HEK293 (cell line): ENCODE measurements around the gene UAP1.

Source experiments
- CTCF ChIA-PET: fragments of 350-600 bp; formaldehyde crosslinking; extraction: SDS; loops from one replicate; lab custom pipeline; 2021; ENCODE audit warnings: antibody characterized with exemption; lab: Yijun Ruan, JAX
- POLR2A ChIA-PET: fragments of 300-600 bp; formaldehyde crosslinking; extraction: SDS; loops from one replicate; lab custom pipeline; 2020; ENCODE audit warnings: antibody characterized with exemption, inconsistent platforms; lab: Yijun Ruan, JAX
- H3K27ac ChIP-seq: fragments of 200-500 bp; sonication (Bioruptor generic); 2 replicates; pipeline ENCODE4 v1.5.1; 2014; ENCODE audit warnings: low read depth, low read length, control low read depth, inconsistent platforms; ENCODE audit errors: extremely low read depth
- H3K36me3 ChIP-seq, 2 experiments: fragments of 200-500 bp in 1 of 2; sonication (Bioruptor generic) in 1 of 2; 1 replicate in 1 of 2; 2 replicates in 1 of 2; pipeline ENCODE4 v1.5.1; 2014 to 2017; ENCODE audit warnings: inconsistent platforms in 2 of 2, low read length in 2 of 2; ENCODE audit not compliant: control insufficient read depth in 2 of 2, insufficient read depth in 1 of 2
- H3K4me1 ChIP-seq: fragments of 200-500 bp; sonication (Bioruptor generic); 2 replicates; pipeline ENCODE4 v1.5.1; 2014; ENCODE audit warnings: mild to moderate bottlenecking, low read length, inconsistent platforms; ENCODE audit not compliant: control insufficient read depth, insufficient read depth
- H3K4me3 ChIP-seq: 2 replicates; pipeline ENCODE4 v1.5.1; 2011; ENCODE audit warnings: low read depth, mild to moderate bottlenecking, control low read depth, low read length, moderate library complexity
- H3K9me3 ChIP-seq: fragments of 200-500 bp; sonication (Bioruptor generic); 2 replicates; pipeline ENCODE4 v1.5.1; 2014; ENCODE audit warnings: low read depth, low read length, inconsistent platforms; ENCODE audit not compliant: control insufficient read depth, insufficient read depth
- KLF1 ChIP-seq: fragments of 450-650 bp; formaldehyde crosslinking; IDR thresholded peaks from 2 replicates; pipeline ENCODE4 v1.5.1; 2016; ENCODE audit warnings: missing biosample characterization, missing genetic modification characterization
- KLF8 ChIP-seq: fragments of 450-650 bp; formaldehyde crosslinking; IDR thresholded peaks from 2 replicates; pipeline ENCODE4 v1.5.1; 2016; ENCODE audit warnings: missing biosample characterization, missing genetic modification characterization
- MEIS1 ChIP-seq: sonication (generic); formaldehyde crosslinking; IDR thresholded peaks from 2 replicates; pipeline ENCODE4 v1.8.1; 2022; ENCODE audit warnings: missing genetic modification reagents, mild to moderate bottlenecking, borderline replicate concordance
- OSR2 ChIP-seq: fragments of 450-650 bp; formaldehyde crosslinking; IDR thresholded peaks from 2 replicates; pipeline ENCODE4 v1.5.1; 2016; ENCODE audit warnings: missing biosample characterization, missing genetic modification characterization
- PATZ1 ChIP-seq: fragments of 450-650 bp; formaldehyde crosslinking; IDR thresholded peaks from 2 replicates; pipeline ENCODE4 v1.5.1; 2016; ENCODE audit warnings: missing biosample characterization, missing genetic modification characterization
- SP3 ChIP-seq: fragments of 450-650 bp; formaldehyde crosslinking; IDR thresholded peaks from 2 replicates; pipeline ENCODE4 v1.5.1; 2016; ENCODE audit warnings: missing biosample characterization, missing genetic modification characterization
- ZBTB17 ChIP-seq: fragments of 450-650 bp; formaldehyde crosslinking; IDR thresholded peaks from 2 replicates; pipeline ENCODE4 v1.5.1; 2016; ENCODE audit warnings: missing biosample characterization, missing genetic modification characterization
- ZBTB48 ChIP-seq: fragments of 450-650 bp; formaldehyde crosslinking; IDR thresholded peaks from 2 replicates; pipeline ENCODE4 v1.5.1; 2016; ENCODE audit warnings: missing biosample characterization, missing genetic modification characterization
- ZEB2 ChIP-seq: fragments of 450-650 bp; formaldehyde crosslinking; IDR thresholded peaks from 2 replicates; pipeline ENCODE4 v1.5.1; 2016; ENCODE audit warnings: missing biosample characterization, missing genetic modification characterization
- ZFHX2 ChIP-seq: fragments of 450-650 bp; formaldehyde crosslinking; conservative IDR thresholded peaks from 2 replicates; pipeline ENCODE4 v1.5.1; 2016; ENCODE audit warnings: missing biosample characterization, missing genetic modification characterization
- ZFP37 ChIP-seq: fragments of 450-650 bp; formaldehyde crosslinking; IDR thresholded peaks from 2 replicates; pipeline ENCODE4 v1.5.1; 2016; ENCODE audit warnings: missing biosample characterization, missing genetic modification characterization
- ZIC2 ChIP-seq: fragments of 450-650 bp; formaldehyde crosslinking; IDR thresholded peaks from 2 replicates; pipeline ENCODE4 v1.5.1; 2016; ENCODE audit warnings: missing biosample characterization, missing genetic modification characterization
- ZNF157 ChIP-seq: fragments of 450-650 bp; formaldehyde crosslinking; IDR thresholded peaks from 2 replicates; pipeline ENCODE4 v1.5.1; 2016; ENCODE audit warnings: missing biosample characterization, missing genetic modification characterization
- ZNF2 ChIP-seq: fragments of 450-650 bp; formaldehyde crosslinking; IDR thresholded peaks from 2 replicates; pipeline ENCODE4 v1.5.1; 2016; ENCODE audit warnings: missing biosample characterization, missing genetic modification characterization
- ZNF23 ChIP-seq: fragments of 450-650 bp; formaldehyde crosslinking; IDR thresholded peaks from 2 replicates; pipeline ENCODE4 v1.5.1; 2016; ENCODE audit warnings: missing biosample characterization, missing genetic modification characterization, borderline replicate concordance
- ZNF24 ChIP-seq: fragments of 450-650 bp; formaldehyde crosslinking; IDR thresholded peaks from 2 replicates; pipeline ENCODE4 v1.5.1; 2016; ENCODE audit warnings: missing biosample characterization, missing genetic modification characterization
- ZNF335 ChIP-seq: fragments of 450-650 bp; formaldehyde crosslinking; conservative IDR thresholded peaks from 2 replicates; pipeline ENCODE4 v1.5.1; 2016; ENCODE audit warnings: missing biosample characterization, missing genetic modification characterization
- ZNF501 ChIP-seq: fragments of 450-650 bp; formaldehyde crosslinking; IDR thresholded peaks from 2 replicates; pipeline ENCODE4 v1.5.1; 2016; ENCODE audit warnings: missing biosample characterization, missing genetic modification characterization
- ZNF610 ChIP-seq: fragments of 450-650 bp; formaldehyde crosslinking; IDR thresholded peaks from 2 replicates; pipeline ENCODE4 v1.5.1; 2016; ENCODE audit warnings: missing biosample characterization, missing genetic modification characterization, borderline replicate concordance
- ZNF626 ChIP-seq: fragments of 450-650 bp; sonication (Bioruptor Pico); formaldehyde crosslinking; IDR thresholded peaks from 2 replicates; pipeline ENCODE4 v1.5.1; 2018; ENCODE audit warnings: missing biosample characterization, missing genetic modification characterization, inconsistent platforms
- ZNF629 ChIP-seq: fragments of 450-650 bp; formaldehyde crosslinking; IDR thresholded peaks from 2 replicates; pipeline ENCODE4 v1.5.1; 2017; ENCODE audit warnings: missing biosample characterization, missing genetic modification characterization
- ZSCAN16 ChIP-seq: fragments of 450-650 bp; formaldehyde crosslinking; IDR thresholded peaks from 2 replicates; pipeline ENCODE4 v1.5.1; 2016; ENCODE audit warnings: missing biosample characterization, missing genetic modification characterization
- ZSCAN30 ChIP-seq: fragments of 450-650 bp; IDR thresholded peaks from 2 replicates; pipeline ENCODE4 v1.5.1; 2018; ENCODE audit warnings: missing biosample characterization, mild to moderate bottlenecking, missing genetic modification characterization, moderate library complexity
- TF ChIP-seq, protein P1 (sequence below): fragments of 450-650 bp; formaldehyde crosslinking; IDR thresholded peaks from 2 replicates; pipeline ENCODE4 v1.5.1; 2016; ENCODE audit warnings: missing biosample characterization, missing genetic modification characterization
- TF ChIP-seq, protein P2 (sequence below): fragments of 450-650 bp; formaldehyde crosslinking; conservative IDR thresholded peaks from 2 replicates; pipeline ENCODE4 v1.5.1; 2016; ENCODE audit warnings: low read depth, missing biosample characterization, missing genetic modification characterization
- TF ChIP-seq, protein P3 (sequence below): fragments of 450-650 bp; formaldehyde crosslinking; IDR thresholded peaks from 2 replicates; pipeline ENCODE4 v1.5.1; 2016; ENCODE audit warnings: missing biosample characterization, missing genetic modification characterization

Gene UAP1

GRCh38 chr1:162561037-162561615, 396 bp upstream of the UAP1 start:
- H3K4me1 ChIP-seq: no peaks in the 10 kb centered on the region
- peaks cover 0 to 3% of the 10 kb centered on the region in 2 experiments; a peak in 1 of 3 replicates for H3K36me3 ChIP-seq
- H3K27ac ChIP-seq: peak overlapping the region; percentile 76
- H3K9me3 ChIP-seq: no peaks in the 10 kb centered on the region
- CTCF ChIA-PET: no interaction called here
- H3K4me3 ChIP-seq: peak overlapping the region; percentile 96
- POLR2A ChIA-PET: interaction anchor here (0.6 to 1.1 kb wide), 8 partner anchors 12 to 499 kb away, joined by 3 to 4 read pairs (median 3); no protein-coding TSS in a partner anchor
- TF ChIP-seq ZIC2 (tag by site-specific recombination) (peak; percentile 44), ZEB2 (tag by site-specific recombination) (peak; percentile 34; the same call in 1 of the 2 replicates), ZNF23 (tag by site-specific recombination) (no peak), ZFP37 (tag by site-specific recombination) (peak; percentile 72; the same call in 1 of the 2 replicates), KLF8 (tag by site-specific recombination) (0 out of 2 replicates have a peak, but pooled peaks have one; percentile 16), ZNF501 (tag by site-specific recombination) (peak; percentile 83), ZBTB17 (tag by site-specific recombination) (peak; percentile 89), ZNF2 (tag by site-specific recombination) (peak; percentile 52; the same call in 1 of the 2 replicates), ZSCAN16 (tag by site-specific recombination) (no peak), ZSCAN30 (tag by site-specific recombination) (peak; percentile 39; the same call in 1 of the 2 replicates), SP3 (tag by site-specific recombination) (peak; percentile 78), KLF1 (tag by site-specific recombination) (0 out of 2 replicates have a peak, but pooled peaks have one; percentile 42), MEIS1 (no peak), OSR2 (tag by site-specific recombination) (peak; percentile 94), ZBTB48 (tag by site-specific recombination) (peak; percentile 76), PATZ1 (tag by site-specific recombination) (peak; percentile 29; the same call in 1 of the 2 replicates), ZNF24 (0 out of 2 replicates have a peak, but pooled peaks have one; percentile 28), ZNF629 (tag by site-specific recombination) (peak; percentile 29; the same call in 1 of the 2 replicates), ZNF610 (tag by site-specific recombination) (peak; percentile 20; the same call in 1 of the 2 replicates), ZNF626 (tag by site-specific recombination) (no peak), ZFHX2 (peak; percentile 71), ZNF157 (no peak), ZNF335 (peak; percentile 89)
- TF ChIP-seq, protein P1, sequence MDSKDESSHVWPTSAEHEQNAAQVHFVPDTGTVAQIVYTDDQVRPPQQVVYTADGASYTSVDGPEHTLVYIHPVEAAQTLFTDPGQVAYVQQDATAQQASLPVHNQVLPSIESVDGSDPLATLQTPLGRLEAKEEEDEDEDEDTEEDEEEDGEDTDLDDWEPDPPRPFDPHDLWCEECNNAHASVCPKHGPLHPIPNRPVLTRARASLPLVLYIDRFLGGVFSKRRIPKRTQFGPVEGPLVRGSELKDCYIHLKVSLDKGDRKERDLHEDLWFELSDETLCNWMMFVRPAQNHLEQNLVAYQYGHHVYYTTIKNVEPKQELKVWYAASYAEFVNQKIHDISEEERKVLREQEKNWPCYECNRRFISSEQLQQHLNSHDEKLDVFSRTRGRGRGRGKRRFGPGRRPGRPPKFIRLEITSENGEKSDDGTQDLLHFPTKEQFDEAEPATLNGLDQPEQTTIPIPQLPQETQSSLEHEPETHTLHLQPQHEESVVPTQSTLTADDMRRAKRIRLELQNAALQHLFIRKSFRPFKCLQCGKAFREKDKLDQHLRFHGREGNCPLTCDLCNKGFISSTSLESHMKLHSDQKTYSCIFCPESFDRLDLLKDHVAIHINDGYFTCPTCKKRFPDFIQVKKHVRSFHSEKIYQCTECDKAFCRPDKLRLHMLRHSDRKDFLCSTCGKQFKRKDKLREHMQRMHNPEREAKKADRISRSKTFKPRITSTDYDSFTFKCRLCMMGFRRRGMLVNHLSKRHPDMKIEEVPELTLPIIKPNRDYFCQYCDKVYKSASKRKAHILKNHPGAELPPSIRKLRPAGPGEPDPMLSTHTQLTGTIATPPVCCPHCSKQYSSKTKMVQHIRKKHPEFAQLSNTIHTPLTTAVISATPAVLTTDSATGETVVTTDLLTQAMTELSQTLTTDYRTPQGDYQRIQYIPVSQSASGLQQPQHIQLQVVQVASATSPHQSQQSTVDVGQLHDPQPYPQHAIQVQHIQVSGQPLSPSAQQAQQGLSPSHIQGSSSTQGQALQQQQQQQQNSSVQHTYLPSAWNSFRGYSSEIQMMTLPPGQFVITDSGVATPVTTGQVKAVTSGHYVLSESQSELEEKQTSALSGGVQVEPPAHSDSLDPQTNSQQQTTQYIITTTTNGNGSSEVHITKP (tag by site-specific recombination): peak; percentile 85
- TF ChIP-seq, protein P2, sequence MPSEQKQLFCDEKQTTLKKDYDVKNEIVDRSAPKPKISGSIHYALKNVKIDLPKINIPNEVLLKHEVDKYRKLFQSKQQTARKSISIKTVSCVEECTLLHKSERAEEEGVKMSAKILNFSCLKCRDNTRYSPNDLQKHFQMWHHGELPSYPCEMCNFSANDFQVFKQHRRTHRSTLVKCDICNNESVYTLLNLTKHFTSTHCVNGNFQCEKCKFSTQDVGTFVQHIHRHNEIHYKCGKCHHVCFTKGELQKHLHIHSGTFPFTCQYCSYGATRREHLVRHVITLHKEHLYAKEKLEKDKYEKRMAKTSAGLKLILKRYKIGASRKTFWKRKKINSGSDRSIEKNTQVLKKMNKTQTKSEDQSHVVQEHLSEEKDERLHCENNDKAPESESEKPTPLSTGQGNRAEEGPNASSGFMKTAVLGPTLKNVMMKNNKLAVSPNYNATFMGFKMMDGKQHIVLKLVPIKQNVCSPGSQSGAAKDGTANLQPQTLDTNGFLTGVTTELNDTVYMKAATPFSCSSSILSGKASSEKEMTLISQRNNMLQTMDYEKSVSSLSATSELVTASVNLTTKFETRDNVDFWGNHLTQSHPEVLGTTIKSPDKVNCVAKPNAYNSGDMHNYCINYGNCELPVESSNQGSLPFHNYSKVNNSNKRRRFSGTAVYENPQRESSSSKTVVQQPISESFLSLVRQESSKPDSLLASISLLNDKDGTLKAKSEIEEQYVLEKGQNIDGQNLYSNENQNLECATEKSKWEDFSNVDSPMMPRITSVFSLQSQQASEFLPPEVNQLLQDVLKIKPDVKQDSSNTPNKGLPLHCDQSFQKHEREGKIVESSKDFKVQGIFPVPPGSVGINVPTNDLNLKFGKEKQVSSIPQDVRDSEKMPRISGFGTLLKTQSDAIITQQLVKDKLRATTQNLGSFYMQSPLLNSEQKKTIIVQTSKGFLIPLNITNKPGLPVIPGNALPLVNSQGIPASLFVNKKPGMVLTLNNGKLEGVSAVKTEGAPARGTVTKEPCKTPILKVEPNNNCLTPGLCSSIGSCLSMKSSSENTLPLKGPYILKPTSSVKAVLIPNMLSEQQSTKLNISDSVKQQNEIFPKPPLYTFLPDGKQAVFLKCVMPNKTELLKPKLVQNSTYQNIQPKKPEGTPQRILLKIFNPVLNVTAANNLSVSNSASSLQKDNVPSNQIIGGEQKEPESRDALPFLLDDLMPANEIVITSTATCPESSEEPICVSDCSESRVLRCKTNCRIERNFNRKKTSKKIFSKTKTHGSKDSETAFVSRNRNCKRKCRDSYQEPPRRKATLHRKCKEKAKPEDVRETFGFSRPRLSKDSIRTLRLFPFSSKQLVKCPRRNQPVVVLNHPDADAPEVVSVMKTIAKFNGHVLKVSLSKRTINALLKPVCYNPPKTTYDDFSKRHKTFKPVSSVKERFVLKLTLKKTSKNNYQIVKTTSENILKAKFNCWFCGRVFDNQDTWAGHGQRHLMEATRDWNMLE (tag by site-specific recombination): no peak
- TF ChIP-seq, protein P3, sequence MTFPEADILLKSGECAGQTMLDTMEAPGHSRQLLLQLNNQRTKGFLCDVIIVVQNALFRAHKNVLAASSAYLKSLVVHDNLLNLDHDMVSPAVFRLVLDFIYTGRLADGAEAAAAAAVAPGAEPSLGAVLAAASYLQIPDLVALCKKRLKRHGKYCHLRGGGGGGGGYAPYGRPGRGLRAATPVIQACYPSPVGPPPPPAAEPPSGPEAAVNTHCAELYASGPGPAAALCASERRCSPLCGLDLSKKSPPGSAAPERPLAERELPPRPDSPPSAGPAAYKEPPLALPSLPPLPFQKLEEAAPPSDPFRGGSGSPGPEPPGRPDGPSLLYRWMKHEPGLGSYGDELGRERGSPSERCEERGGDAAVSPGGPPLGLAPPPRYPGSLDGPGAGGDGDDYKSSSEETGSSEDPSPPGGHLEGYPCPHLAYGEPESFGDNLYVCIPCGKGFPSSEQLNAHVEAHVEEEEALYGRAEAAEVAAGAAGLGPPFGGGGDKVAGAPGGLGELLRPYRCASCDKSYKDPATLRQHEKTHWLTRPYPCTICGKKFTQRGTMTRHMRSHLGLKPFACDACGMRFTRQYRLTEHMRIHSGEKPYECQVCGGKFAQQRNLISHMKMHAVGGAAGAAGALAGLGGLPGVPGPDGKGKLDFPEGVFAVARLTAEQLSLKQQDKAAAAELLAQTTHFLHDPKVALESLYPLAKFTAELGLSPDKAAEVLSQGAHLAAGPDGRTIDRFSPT (tag by site-specific recombination): peak; percentile 64
